Upper lobe of right lung (tissue), 1 donor: ENCODE measurements around the gene GDF9. TPM values are rescaled to one million over a fixed set of nuclear protein-coding genes. Genes with fewer than 3 reads are reported as not detected.

Source experiments
- ATAC-seq: fragments of 200-7000 bp; cut with Tn5 transposase; one replicate; pipeline ENCODE4 v1.9.1; 2020; ENCODE audit warnings: mild to moderate bottlenecking, moderate library complexity
- DNase-seq: peaks from one replicate; pipeline ENCODE4 v3.0.0-alpha.2; 2020
- H3K27ac ChIP-seq: fragments of 200-600 bp; one replicate; pipeline ENCODE4 v1.8.0; 2022
- H3K27me3 ChIP-seq: fragments of 200-600 bp; one replicate; pipeline ENCODE4 v1.8.0; 2022; ENCODE audit warnings: mild to moderate bottlenecking
- H3K36me3 ChIP-seq: fragments of 200-600 bp; one replicate; pipeline ENCODE4 v1.8.0; 2022
- H3K4me1 ChIP-seq: fragments of 200-600 bp; one replicate; pipeline ENCODE4 v1.8.0; 2022
- H3K4me3 ChIP-seq: fragments of 200-600 bp; one replicate; pipeline ENCODE4 v1.8.0; 2022; ENCODE audit warnings: mild to moderate bottlenecking
- H3K9me3 ChIP-seq: fragments of 200-600 bp; one replicate; pipeline ENCODE4 v1.8.0; 2022
- CTCF ChIP-seq: fragments of 200-600 bp; IDR thresholded peaks from one replicate; pipeline ENCODE4 v1.8.0; 2022; ENCODE audit warnings: antibody characterized with exemption
- intact Hi-C: fragments of 100-400 bp; cut with DNase I; formaldehyde crosslinking; loops from one replicate; pipeline ENCODE4 v1.11.0; 2022
- total RNA-seq: library from RNA; stranded (reverse); fragmentation: NEBNext Ultra II Directional; extraction: Animal tissue kit (Norgen Biotek cat#: 25700); gene quantifications from one replicate; pipeline ENCODE4 v1.2.1, GENCODE V29; 2021
- donor health status: DM: no; HTN: yes; CAD: no; lungs with severe emphysema.

Gene GDF9
- total RNA-seq, 1 donor from 2014 or later, result 0.46 TPM

- Histone ChIP-seq H3K27me3 (no peaks in the 10 kb centered on the region), H3K36me3 (peaks cover 67% of the 10 kb centered on the region), H3K4me3 (no peak overlapping the region), H3K4me1 (no peaks in the 10 kb centered on the region), H3K9me3 (no peaks in the 10 kb centered on the region), H3K27ac (no peak overlapping the region)
- intact Hi-C loops, result no loop called here
- ATAC-seq (no peak), DNase-seq (no peak)
- TF ChIP-seq CTCF, result no peak
Measured at GRCh38 chr5:132901730-132902129, 35.5 kb upstream of the GDF9 start.

- no peaks in the 10 kb centered on the region for H3K27me3 ChIP-seq
- ATAC-seq, result no peak
- no peak overlapping the region for H3K27ac ChIP-seq
- no peak overlapping the region for H3K4me3 ChIP-seq
- no peak for TF ChIP-seq CTCF
- intact Hi-C loops, result no loop called here
- DNase-seq, result no peak
- H3K4me1 ChIP-seq, result no peaks in the 10 kb centered on the region
- H3K36me3 ChIP-seq, result peaks cover 73% of the 10 kb centered on the region
- H3K9me3 ChIP-seq, result no peaks in the 10 kb centered on the region
Measured at GRCh38 chr5:132901036-132901435, 34.8 kb upstream of the GDF9 start.

GRCh38 chr5:132898094-132898493 is 31.8 kb upstream of the GDF9 start:
- TF ChIP-seq CTCF, result no peak

GRCh38 chr5:132896685-132897084 is 30.4 kb upstream of the GDF9 start:
- intact Hi-C loops, result no loop called here
- no peak for TF ChIP-seq CTCF
- Histone ChIP-seq H3K36me3 (peaks cover 91% of the 10 kb centered on the region), H3K4me1 (no peaks in the 10 kb centered on the region), H3K9me3 (no peaks in the 10 kb centered on the region), H3K4me3 (no peak overlapping the region), H3K27me3 (no peaks in the 10 kb centered on the region), H3K27ac (no peak overlapping the region)
- DNase-seq, result no peak
- ATAC-seq, result no peak

More at GRCh38 chr5:132898094-132898493, 31.8 kb upstream of the GDF9 start:
- no peak overlapping the region for H3K4me3 ChIP-seq
- no peak for ATAC-seq
- H3K9me3 ChIP-seq, result no peaks in the 10 kb centered on the region
- peaks cover 91% of the 10 kb centered on the region for H3K36me3 ChIP-seq
- DNase-seq, result no peak
- no peaks in the 10 kb centered on the region for H3K27me3 ChIP-seq
- H3K4me1 ChIP-seq, result no peaks in the 10 kb centered on the region
- no peak overlapping the region for H3K27ac ChIP-seq
- intact Hi-C loops, result no loop called here

- intact Hi-C loops, result no loop called here
- DNase-seq, result no peak
- ATAC-seq, result no peak
- H3K27me3 ChIP-seq, result no peaks in the 10 kb centered on the region
- no peaks in the 10 kb centered on the region for H3K4me1 ChIP-seq
- H3K9me3 ChIP-seq, result no peaks in the 10 kb centered on the region
- H3K27ac ChIP-seq, result no peak overlapping the region
- no peak overlapping the region for H3K4me3 ChIP-seq
- no peak for TF ChIP-seq CTCF
- peaks cover 91% of the 10 kb centered on the region for H3K36me3 ChIP-seq
Measured at GRCh38 chr5:132895719-132896305, 29.5 kb upstream of the GDF9 start.

- Histone ChIP-seq H3K36me3 (peaks cover 99% of the 10 kb centered on the region), H3K4me3 (no peak overlapping the region), H3K4me1 (no peaks in the 10 kb centered on the region), H3K27ac (no peak overlapping the region), H3K9me3 (no peaks in the 10 kb centered on the region), H3K27me3 (no peaks in the 10 kb centered on the region)
- no peak for ATAC-seq
- TF ChIP-seq CTCF, result no peak
- DNase-seq, result no peak
- intact Hi-C loops, result no loop called here
Measured at GRCh38 chr5:132890817-132891216, 24.5 kb upstream of the GDF9 start.
